KG1 (cell line): Measurements from ENCODE around the gene PSMB1.
"Not testable (repeated sequence)": the region's sequence is repeated elsewhere in the genome, so short reads cannot be mapped to it uniquely, and the experiment has no call there.

Source experiments
- DNase-seq: peaks from one replicate; lab custom pipeline; 2025; lab: John Stamatoyannopoulos, UW

PSMB1 gene

GRCh38 chr6:170502733-170503413 lies 50.2 kb downstream of the PSMB1 start:
- DNase-seq, result not testable (repeated sequence)

- DNase-seq, result not testable (repeated sequence)
These were observed 50.8 kb downstream of the PSMB1 start for GRCh38 chr6:170502268-170502667.

DNA sequence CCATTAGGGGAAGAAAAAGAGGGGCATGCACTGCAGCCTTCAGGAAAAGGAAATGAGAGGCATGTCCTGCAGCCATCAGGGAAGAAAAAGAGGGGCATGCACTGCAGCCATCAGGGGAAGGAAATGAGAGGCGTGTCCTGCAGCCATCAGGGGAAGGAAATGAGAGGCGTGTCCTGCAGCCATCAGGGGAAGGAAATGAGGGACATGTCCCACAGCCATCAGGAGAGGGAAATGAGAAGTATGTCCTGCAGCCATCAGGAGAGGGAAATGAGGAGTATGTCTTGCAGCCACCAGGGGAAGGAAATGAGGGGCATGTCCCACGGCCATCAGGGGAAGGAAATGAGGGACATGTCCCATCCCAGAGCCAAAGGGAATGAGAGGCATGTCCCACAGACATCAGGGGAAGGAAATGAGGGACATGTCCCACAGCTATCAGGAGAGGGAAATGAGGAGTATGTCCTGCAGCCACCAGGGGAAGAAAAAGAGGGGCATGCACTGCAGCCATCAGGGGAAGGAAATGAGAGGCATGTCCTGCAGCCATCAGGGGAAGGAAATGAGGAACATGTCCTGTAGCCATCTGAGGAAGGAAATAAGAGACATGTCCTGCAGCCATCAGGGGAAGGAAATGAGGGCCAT lies 52.0 kb downstream of the PSMB1 start:
- DNase-seq, result no peak

GRCh38 chr6:170497841-170498301 lies 55.2 kb downstream of the PSMB1 start:
- DNase-seq, result no peak

DNA sequence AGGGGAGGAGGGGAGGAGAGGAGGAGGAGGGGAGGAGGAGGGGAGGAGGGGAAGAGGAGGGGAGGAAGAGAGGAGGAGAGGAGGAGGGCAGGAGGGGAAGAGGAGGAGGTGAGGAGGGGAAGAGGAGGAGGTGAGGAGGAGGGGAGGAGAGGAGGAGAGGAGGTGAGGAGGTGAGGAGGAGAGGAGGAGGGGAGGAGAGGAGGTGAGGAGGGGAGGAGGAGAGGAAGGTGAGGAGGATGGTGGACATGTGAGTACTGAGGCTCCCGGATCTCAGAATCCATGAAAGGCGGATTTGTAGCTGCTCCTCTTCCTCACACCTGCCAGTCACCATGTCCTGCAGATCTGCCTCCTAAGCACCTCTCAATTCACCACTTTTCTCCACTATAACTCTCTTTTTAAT lies 59.8 kb downstream of the PSMB1 start:
- no peak for DNase-seq

GRCh38 chr6:170490259-170490658 lies 62.8 kb downstream of the PSMB1 start:
- no peak for DNase-seq

GRCh38 chr6:170489836-170490235 lies 63.3 kb downstream of the PSMB1 start:
- DNase-seq, result no peak

GRCh38 chr6:170487707-170488329 lies 65.3 kb downstream of the PSMB1 start:
- DNase-seq, result no peak

DNA sequence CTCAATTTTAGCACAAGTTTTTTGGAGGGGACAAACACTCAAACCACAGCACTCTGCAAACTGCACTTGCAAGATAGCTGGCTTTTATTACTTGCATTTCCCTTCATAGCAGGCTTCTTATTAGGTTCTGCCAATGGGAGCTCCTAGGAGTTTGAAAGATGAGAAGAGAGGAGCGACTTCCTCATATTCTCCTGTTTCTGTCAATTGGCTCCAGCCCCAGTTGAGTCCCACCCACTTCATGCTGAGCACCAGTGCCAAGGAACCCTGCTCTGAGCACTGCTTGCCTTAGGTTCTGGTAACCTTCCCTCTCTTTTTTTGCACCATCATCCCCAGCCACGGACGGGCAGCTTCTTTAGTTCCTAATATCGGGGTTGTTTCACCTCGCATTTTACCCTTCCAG lies 67.9 kb downstream of the PSMB1 start:
- DNase-seq, result no peak
